ENCODE results near the gene CHST11.
A peak's percentile ranks its signal among the peaks of the same experiment; 100 is the strongest.

Gene CHST11

DNA sequence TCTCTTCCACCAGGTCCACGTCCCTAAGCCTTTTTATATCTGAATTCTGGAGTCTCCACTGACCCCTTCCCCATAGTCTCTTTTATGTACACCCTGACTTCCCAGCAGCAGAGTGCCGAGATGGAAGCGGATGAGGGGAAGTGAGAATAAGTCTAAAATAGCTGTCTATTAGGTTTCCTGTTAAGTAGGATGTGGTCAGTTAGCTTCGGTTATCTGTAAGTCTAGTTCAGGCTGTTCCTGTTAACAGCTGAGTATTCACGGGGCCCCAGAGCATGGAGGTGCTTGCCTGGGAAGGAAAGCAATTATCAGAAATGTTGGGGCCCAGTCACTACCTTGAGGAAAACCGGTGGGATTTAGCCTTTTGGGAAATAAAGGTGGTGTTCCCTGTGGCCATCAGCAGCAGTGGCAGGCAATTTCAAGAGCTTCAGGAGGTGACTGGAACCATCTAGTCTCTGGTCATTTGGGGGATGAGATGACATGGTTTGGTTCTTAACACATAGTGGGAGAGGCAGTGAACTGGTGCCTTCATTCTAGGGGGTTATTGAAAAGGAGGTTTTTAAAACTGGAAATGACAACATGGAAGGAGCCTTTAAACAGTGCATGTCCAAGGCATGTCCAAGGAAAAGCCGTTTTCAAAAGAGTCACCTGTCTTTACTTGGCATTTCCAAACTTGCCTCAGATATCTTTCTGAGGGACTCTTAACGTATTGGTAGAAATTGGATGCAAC lies 21.8 kb downstream of the CHST11 start:
- H3K36me3 Mint-ChIP-seq, result peaks cover 24% of the 10 kb centered on the region
- ATAC-seq, result peak; percentile 93
- no peaks in the 10 kb centered on the region for H3K9me3 Mint-ChIP-seq
- peak overlapping the region; percentile 88 for H3K4me3 Mint-ChIP-seq
- DNase-seq (ENCODE audit: low spot score in 2 of 2), result peak; percentile 21 to 67
- H3K4me1 Mint-ChIP-seq, result peaks cover 85% of the 10 kb centered on the region
- peak overlapping the region; percentile 99 for H3K27ac Mint-ChIP-seq

DNA sequence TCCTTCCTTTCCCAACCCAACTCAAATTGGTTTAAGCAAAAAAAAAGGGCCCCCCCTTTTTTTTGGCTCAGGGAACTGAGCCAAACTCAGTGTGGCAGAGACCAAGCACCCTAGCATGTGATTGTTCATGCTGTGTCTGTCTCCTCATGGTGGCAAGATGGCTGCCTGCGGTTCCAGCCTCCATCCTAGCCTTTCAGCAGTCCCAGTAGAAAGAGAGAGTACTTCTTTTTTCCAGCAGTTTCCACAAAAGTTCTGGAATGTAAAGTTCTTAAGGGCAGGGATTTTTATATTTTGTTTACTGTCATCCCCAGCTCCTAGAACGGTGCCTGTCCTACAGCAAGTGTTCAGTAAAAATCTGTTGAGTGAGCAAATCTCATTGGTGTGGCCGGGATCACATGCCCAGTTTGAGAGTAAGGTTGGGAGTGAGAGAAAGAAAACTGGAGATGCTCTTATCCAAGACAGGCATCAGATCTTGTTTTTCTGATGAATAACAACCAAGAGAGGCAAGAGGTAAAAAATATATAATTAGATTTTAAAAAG lies 22.4 kb downstream of the CHST11 start:
- H3K4me3 Mint-ChIP-seq, result peak overlapping the region; percentile 88

DNA sequence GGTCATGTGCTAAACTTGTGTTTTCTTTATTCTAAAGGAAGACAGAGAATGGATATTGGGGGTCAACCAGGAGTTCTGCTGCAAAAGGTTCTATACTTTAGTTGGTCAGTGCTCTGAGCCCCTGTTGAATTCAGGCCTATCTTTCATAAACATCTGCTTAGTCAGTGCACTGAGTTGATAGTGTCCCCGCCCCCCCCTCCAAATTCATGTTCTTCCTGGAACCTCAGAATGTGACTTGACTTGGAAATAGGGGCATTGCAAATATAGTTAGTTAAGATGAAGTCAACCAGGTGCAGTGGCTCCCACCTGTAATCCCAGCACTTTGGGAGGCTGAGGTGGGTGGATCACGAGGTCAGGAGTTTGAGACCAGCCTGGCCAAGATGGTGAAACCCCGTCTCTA lies 23.3 kb downstream of the CHST11 start:
- ATAC-seq (no peak), DNase-seq (ENCODE audit: low spot score in 2 of 2) (no peak)
- H3K4me1 Mint-ChIP-seq, result peaks cover 85% of the 10 kb centered on the region
- H3K36me3 Mint-ChIP-seq, result peaks cover 29% of the 10 kb centered on the region
- H3K27ac Mint-ChIP-seq, result peak overlapping the region; percentile 99
- no peak overlapping the region for H3K4me3 Mint-ChIP-seq
- no peaks in the 10 kb centered on the region for H3K9me3 Mint-ChIP-seq

More for the DNA sequence above, 22.4 kb downstream of the CHST11 start:
- peak overlapping the region; percentile 99 for H3K27ac Mint-ChIP-seq
- peaks cover 85% of the 10 kb centered on the region for H3K4me1 Mint-ChIP-seq
- H3K9me3 Mint-ChIP-seq, result no peaks in the 10 kb centered on the region
- no peak for ATAC-seq
- peaks cover 29% of the 10 kb centered on the region for H3K36me3 Mint-ChIP-seq
- DNase-seq (ENCODE audit: low spot score in 2 of 2), result no peak

DNA sequence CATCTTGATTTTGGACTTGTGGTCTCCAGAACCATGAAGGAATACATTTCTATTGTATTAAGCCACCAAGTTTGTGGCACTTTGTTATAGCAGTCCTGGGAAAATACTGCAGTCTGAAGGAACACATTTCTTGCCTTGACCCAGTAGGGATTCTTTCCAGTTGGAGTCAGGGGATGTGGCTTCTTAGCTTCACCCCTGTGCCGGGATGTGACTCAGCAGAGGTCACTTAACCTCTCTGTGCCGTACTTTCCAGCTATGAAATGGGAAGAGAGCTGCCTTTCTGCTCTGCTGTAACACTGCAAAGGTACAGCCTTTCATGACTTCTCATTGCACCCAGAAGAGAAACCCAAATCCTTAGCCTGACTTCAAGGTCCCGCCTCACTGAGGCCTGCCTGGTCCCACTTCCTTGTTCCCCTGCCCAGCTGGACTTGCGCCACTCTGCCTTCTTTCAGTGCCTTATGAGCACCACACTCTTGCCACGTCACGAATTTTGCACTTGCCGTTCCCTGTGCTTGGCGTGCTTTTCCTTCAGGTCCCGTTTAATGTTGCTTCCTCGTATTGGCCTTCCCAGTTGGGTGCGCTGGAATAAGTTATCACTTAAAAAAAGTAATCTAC lies 24.2 kb downstream of the CHST11 start:
- Mint-ChIP-seq H3K36me3 (peaks cover 29% of the 10 kb centered on the region), H3K4me1 (peaks cover 90% of the 10 kb centered on the region), H3K4me3 (no peak overlapping the region), H3K9me3 (no peaks in the 10 kb centered on the region), H3K27ac (peak overlapping the region; percentile 86)
- ATAC-seq (no peak), DNase-seq (ENCODE audit: low spot score in 2 of 2) (no peak)

DNA sequence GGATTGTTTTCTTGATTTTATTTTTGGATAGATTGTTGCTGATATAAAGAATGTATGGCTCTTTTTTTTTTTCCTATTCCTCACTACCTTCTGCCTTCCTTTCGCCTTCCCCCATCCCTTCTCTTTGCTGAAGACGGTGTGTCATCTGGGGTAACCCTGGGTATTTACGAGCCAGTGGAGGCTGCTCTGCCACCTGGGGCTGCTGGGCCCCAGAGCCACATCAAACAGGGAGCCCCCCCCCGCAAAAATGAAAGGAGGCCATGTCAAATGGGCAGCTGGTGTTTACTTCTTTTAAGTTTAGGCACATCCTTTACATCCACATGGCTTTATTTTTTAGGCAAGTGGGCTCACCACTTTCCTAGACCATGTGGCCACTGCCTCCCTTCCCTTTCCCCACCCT lies 25.4 kb downstream of the CHST11 start:
- Mint-ChIP-seq H3K4me3 (no peak overlapping the region), H3K36me3 (peaks cover 29% of the 10 kb centered on the region), H3K4me1 (peaks cover 95% of the 10 kb centered on the region), H3K9me3 (no peaks in the 10 kb centered on the region), H3K27ac (peak overlapping the region; percentile 86)
- no peak for DNase-seq (ENCODE audit: low spot score in 2 of 2)
- no peak for ATAC-seq

DNA sequence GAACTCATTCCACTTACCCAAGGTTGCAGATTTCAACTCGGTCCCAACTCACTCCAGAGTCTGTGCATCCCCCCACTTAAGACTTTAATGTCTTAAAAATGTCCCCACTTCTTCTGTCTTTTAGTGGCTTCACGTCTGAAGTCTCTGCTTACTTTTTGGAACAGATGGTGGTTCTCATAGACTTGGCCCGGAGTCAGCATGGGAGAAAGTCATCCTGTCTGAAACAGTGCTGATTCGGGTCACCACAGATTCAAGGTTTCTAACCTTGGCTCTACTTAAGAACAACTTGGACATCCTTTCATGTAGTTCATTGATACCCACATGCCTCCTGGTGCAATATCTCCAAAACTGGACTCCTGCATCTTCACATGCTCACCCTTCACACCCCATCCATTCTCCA lies 26.0 kb downstream of the CHST11 start:
- peaks cover 92% of the 10 kb centered on the region for H3K4me1 Mint-ChIP-seq
- H3K27ac Mint-ChIP-seq, result peak overlapping the region; percentile 86
- ATAC-seq (no peak), DNase-seq (ENCODE audit: low spot score in 2 of 2) (no peak)
- H3K9me3 Mint-ChIP-seq, result no peaks in the 10 kb centered on the region
- peaks cover 29% of the 10 kb centered on the region for H3K36me3 Mint-ChIP-seq
- H3K4me3 Mint-ChIP-seq, result no peak overlapping the region

DNA sequence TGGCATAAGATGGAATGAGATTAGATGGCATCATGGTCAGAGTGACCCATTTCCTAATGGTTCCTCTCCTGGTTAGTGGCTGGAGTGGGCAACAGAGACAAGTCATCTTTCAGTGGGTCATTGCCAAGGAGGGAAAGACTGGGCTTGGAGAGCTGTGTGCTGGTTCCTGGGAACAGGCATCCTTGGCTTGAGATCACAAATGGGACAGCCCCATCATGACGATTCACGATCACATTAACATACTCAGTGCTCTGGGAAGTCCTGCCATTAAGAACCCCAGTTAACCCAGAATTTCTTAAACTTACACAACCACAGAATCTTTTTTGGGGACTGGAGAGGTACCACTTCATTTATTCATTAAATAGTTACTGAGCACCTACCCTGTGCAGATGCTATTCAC lies 27.3 kb downstream of the CHST11 start:
- Mint-ChIP-seq H3K36me3 (peaks cover 29% of the 10 kb centered on the region), H3K27ac (peak overlapping the region; percentile 86), H3K4me1 (peaks cover 92% of the 10 kb centered on the region), H3K9me3 (no peaks in the 10 kb centered on the region), H3K4me3 (peak overlapping the region; percentile 22)
- DNase-seq (ENCODE audit: low spot score in 2 of 2), result no peak
- ATAC-seq, result no peak

DNA sequence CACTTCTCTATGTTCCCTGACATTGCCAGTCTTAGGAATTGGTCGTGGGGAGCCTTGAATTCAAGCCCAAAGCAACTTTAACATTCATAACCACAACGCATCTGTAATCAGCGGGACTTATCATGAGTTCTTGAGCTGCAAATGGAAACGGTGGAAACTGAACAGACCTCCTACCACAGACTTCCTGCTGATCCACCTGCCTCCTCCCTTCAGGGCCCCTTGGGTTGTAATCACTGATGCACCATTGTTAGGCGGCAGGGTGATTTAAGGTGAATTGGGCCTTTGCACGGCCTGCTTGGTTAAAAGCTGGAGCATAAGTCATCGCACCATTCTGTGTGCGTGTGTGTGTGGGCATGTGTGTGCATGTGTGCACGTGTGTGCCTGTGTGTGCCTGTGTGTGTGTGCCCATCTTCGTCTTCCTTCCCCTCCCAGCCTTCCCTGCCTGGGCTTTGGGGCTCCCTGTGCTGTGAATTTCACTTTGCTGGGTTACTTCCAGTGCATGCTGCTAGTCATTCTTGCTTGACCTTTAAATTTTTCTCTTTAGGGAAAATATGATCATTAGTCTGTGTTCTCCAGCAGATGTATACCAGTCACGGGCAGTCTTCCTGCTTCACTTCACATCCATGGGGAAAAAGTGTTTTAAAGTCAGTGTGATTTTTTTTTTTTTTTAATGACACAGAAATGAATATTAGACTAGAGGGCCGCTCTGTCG lies 29.1 kb downstream of the CHST11 start:
- no peaks in the 10 kb centered on the region for H3K9me3 Mint-ChIP-seq
- H3K27ac Mint-ChIP-seq, result peak overlapping the region; percentile 10
- DNase-seq (ENCODE audit: low spot score in 2 of 2) (no peak), ATAC-seq (peak; percentile 89)
- H3K36me3 Mint-ChIP-seq, result peaks cover 23% of the 10 kb centered on the region
- peaks cover 93% of the 10 kb centered on the region for H3K4me1 Mint-ChIP-seq
- peak overlapping the region; percentile 22 for H3K4me3 Mint-ChIP-seq

DNA sequence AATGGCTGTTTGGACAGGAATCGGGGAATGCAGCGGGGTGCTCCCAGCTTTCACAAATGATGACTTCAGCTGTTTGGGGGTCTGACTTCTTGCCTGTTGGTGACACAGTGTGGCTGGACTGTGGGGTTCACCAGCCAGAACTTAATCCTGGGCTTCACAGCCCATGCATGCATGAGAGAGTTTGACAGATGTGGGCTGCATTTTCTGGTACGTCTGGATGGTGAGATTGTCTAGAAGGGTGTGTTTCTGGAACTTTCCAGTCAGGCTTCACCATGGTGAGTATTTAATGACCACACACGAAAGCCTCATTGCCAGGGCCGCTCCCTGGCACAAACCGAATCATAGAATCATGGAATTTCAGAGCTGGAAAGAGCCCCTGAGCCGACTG lies 29.6 kb downstream of the CHST11 start:
- Mint-ChIP-seq H3K9me3 (no peaks in the 10 kb centered on the region), H3K4me3 (peak overlapping the region; percentile 22), H3K27ac (peak overlapping the region; percentile 10), H3K4me1 (peaks cover 93% of the 10 kb centered on the region), H3K36me3 (peaks cover 19% of the 10 kb centered on the region)
- DNase-seq (ENCODE audit: low spot score in 2 of 2) (no peak), ATAC-seq (no peak)

DNA sequence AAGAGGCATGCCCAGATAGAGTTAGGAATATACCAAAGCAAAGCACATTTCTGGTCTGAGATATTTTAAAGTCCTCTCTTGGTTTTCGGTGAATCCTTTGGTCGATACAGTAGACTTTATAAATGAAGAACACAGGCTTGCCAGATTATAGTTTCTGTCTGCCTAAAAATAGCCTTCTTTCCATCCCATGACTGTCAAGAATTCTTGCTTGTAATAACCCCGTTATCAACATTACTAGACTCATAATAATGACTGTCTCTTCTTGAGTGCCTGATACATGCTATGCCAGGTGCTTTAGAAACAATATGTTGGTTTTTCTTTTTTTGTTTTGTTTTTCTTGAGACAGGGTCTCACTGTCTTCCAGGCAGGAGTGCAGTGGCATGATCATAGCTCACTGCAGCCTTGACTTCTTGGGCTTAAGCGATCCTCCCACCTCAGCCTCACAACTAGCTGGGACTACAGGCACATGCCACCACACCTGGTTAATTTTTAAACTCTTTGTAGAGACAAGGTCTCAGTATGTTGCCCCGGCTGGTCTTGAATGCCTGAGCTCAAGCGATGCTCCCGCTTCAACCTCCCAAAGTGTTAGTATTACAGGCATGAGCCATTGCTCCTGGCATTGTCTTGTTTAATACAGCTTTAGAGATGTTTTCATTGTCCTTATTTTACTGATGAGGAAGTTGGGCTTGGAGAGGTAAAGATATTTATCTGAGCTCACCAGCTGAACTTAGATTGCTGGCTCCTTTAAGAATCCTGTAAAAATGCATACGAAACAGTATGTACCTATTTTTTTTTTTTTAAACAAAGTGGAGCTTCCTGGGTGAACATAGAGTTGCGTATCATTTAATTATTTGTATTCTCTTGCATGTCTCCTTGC lies 30.4 kb downstream of the CHST11 start:
- Mint-ChIP-seq H3K27ac (peak overlapping the region; percentile 10), H3K4me3 (peak overlapping the region; percentile 22), H3K36me3 (peaks cover 22% of the 10 kb centered on the region), H3K4me1 (peaks cover 93% of the 10 kb centered on the region), H3K9me3 (no peaks in the 10 kb centered on the region)
- no peak for ATAC-seq
- DNase-seq (ENCODE audit: low spot score in 2 of 2), result no peak

DNA sequence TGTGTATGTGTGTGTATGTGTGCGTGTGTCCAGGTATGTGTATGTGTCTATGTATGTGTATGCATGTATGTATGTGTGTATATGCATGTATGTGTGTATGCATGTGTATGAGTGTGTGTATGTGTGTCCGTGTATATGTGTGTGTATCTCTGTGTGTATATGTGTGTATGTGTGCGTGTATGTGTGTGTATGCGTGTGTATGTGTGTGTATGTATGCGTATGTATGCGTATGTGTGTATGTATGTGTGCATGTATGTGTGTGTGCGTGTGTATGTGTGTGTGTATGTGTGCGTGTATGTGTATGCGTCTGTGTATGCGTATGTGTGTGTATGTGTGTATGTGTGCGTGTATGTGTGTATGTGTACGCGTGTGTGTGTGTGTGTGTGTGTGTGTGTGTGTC lies 31.6 kb downstream of the CHST11 start:
- peak overlapping the region; percentile 10 for H3K27ac Mint-ChIP-seq
- no peaks in the 10 kb centered on the region for H3K9me3 Mint-ChIP-seq
- H3K4me1 Mint-ChIP-seq, result peaks cover 93% of the 10 kb centered on the region
- H3K36me3 Mint-ChIP-seq, result peaks cover 14% of the 10 kb centered on the region
- no peak overlapping the region for H3K4me3 Mint-ChIP-seq
- DNase-seq (ENCODE audit: low spot score in 2 of 2), result no peak
- ATAC-seq, result no peak

DNA sequence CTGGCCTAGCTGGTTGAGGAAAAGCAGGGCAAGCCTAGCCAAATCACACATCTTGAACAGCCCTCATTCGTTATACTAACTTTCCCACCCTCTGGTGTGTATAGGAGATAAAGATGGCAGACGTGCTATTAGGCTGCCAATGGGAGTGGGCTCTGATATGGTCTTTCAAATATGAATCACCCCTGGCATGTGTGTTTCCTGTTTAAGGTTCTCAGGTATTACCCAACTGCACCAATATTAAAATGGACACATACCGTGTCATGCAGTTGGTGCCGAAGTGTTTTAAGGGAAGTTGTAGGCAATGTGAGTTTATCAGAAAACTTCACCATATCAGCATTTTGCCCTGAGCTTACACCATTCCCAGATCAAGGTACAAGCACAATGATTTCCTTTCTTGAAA lies 33.4 kb downstream of the CHST11 start:
- H3K4me3 Mint-ChIP-seq, result peak overlapping the region; percentile 53
- DNase-seq (ENCODE audit: low spot score in 2 of 2), result no peak
- peaks cover 7% of the 10 kb centered on the region for H3K36me3 Mint-ChIP-seq
- peak overlapping the region; percentile 96 for H3K27ac Mint-ChIP-seq
- ATAC-seq, result no peak
- peaks cover 85% of the 10 kb centered on the region for H3K4me1 Mint-ChIP-seq
- H3K9me3 Mint-ChIP-seq, result no peaks in the 10 kb centered on the region

DNA sequence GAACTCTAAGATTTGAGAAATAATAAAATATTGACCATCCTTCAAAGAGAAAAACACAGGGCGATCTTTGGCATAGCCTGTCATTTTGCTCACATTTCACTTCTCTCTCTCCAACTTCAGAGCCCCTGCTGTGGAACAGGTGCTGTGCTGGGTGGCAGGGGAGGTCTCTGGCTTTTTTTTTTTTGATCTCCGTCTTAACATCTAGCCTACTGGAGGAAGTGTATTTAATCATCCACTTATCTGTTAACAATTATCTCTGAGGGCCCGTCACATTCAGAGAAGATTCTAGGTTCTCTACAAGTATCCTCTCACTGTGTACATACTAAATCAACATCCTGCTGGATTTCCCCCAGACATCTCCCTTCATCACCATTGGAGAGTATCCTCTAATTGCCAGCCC lies 34.1 kb downstream of the CHST11 start:
- Mint-ChIP-seq H3K4me1 (peaks cover 82% of the 10 kb centered on the region), H3K4me3 (peak overlapping the region; percentile 53), H3K36me3 (peaks cover 7% of the 10 kb centered on the region), H3K9me3 (no peaks in the 10 kb centered on the region), H3K27ac (peak overlapping the region; percentile 96)
- ATAC-seq (no peak), DNase-seq (ENCODE audit: low spot score in 2 of 2) (no peak)

DNA sequence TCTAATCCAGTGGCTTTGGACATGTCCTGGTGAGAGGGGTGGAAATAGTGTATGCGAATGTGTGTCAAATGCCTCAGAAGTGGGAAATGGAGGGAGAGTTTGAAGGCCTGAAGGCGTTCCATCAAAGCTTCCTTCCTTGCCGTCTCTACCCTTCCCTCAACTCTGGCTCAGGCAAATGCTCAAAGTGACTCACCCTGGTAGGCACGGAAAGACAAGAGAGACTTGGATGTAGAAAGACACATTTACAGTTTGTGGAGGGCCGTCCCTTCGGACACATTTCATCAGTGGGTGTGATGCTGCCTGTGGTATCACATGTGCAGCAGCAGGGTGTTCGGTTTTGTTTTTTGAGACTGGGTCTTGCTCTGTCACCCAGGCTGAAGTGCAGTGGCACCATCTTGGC lies 36.7 kb downstream of the CHST11 start:
- H3K4me3 Mint-ChIP-seq, result peak overlapping the region; percentile 71
- H3K9me3 Mint-ChIP-seq, result no peaks in the 10 kb centered on the region
- H3K36me3 Mint-ChIP-seq, result peaks cover 7% of the 10 kb centered on the region
- H3K4me1 Mint-ChIP-seq, result peaks cover 81% of the 10 kb centered on the region
- ATAC-seq (no peak), DNase-seq (ENCODE audit: low spot score in 2 of 2) (no peak)
- H3K27ac Mint-ChIP-seq, result peak overlapping the region; percentile 96
